GM23338 (cell line): ENCODE results near the gene SLC1A3. TPM values are rescaled to one million over a fixed set of nuclear protein-coding genes. Genes with fewer than 3 reads are reported as not detected.

Experiments used
- ATAC-seq: fragments of 200-7000 bp; cut with Tn5 transposase; 3 replicates; pipeline ENCODE4 v1.9.1; 2020
- DNase-seq: peaks from one replicate; pipeline ENCODE4 v3.0.0-alpha.2; 2015; ENCODE audit warnings: low spot score
- H2AFZ ChIP-seq: fragments of 200-600 bp; sonication (generic); 2 replicates; pipeline ENCODE4 v1.8.0; 2016; ENCODE audit warnings: antibody characterized with exemption, mild to moderate bottlenecking, moderate library complexity
- H3F3A ChIP-seq: fragments of 200-600 bp; sonication (generic); replicated peaks from 2 replicates; pipeline ENCODE4 v1.8.0; 2017; ENCODE audit warnings: antibody characterized with exemption, mixed run types, low read depth
- H3K27ac ChIP-seq: fragments of 200-600 bp; sonication (generic); 2 replicates; pipeline ENCODE4 v1.6.1; 2016; ENCODE audit warnings: low read depth
- H3K27me3 ChIP-seq: fragments of 200-600 bp; sonication (generic); 2 replicates; pipeline ENCODE4 v1.8.0; 2016; ENCODE audit warnings: mild to moderate bottlenecking, mixed run types, moderate library complexity; ENCODE audit not compliant: insufficient read depth
- H3K36me3 ChIP-seq: fragments of 200-600 bp; sonication (generic); 2 replicates; pipeline ENCODE4 v1.8.0; 2016; ENCODE audit warnings: mild to moderate bottlenecking; ENCODE audit not compliant: insufficient read depth
- H3K4me1 ChIP-seq: fragments of 200-600 bp; sonication (generic); 2 replicates; pipeline ENCODE4 v1.8.0; 2016; ENCODE audit warnings: mild to moderate bottlenecking, moderate library complexity; ENCODE audit not compliant: insufficient read depth
- H3K4me2 ChIP-seq: fragments of 200-600 bp; sonication (generic); 2 replicates; pipeline ENCODE4 v1.7.1; 2017; ENCODE audit warnings: mixed run types
- H3K4me3 ChIP-seq: fragments of 200-600 bp; sonication (generic); 2 replicates; pipeline ENCODE4 v1.6.1; 2016; ENCODE audit warnings: mixed run types
- H3K79me2 ChIP-seq: fragments of 200-600 bp; sonication (generic); replicated peaks from 2 replicates; pipeline ENCODE4 v1.8.0; 2017; ENCODE audit warnings: mild to moderate bottlenecking; ENCODE audit not compliant: insufficient read depth
- H3K9me2 ChIP-seq: fragments of 200-600 bp; sonication (generic); 2 replicates; pipeline ENCODE4 v1.8.0; 2017; ENCODE audit not compliant: insufficient read depth
- H4K20me1 ChIP-seq: fragments of 200-600 bp; sonication (generic); replicated peaks from 2 replicates; pipeline ENCODE4 v1.8.0; 2017; ENCODE audit warnings: mild to moderate bottlenecking; ENCODE audit not compliant: insufficient read depth
- H3K27ac Mint-ChIP-seq: 2 replicates; pipeline ENCODE4 v1.8.0; 2020; ENCODE audit warnings: inconsistent platforms, mild to moderate bottlenecking, moderate library complexity, mixed read lengths
- H3K27me3 Mint-ChIP-seq: 3 replicates; pipeline ENCODE4 v1.8.0; 2022; ENCODE audit warnings: low read depth, mild to moderate bottlenecking, moderate library complexity, mixed read lengths, inconsistent platforms; ENCODE audit not compliant: insufficient read depth, poor library complexity
- H3K36me3 Mint-ChIP-seq: 3 replicates; pipeline ENCODE4 v1.8.0; 2021; ENCODE audit warnings: low read depth, mild to moderate bottlenecking, inconsistent platforms, moderate library complexity, mixed read lengths
- H3K4me1 Mint-ChIP-seq: 3 replicates; pipeline ENCODE4 v1.8.0; 2020; ENCODE audit warnings: mild to moderate bottlenecking, inconsistent platforms, mixed read lengths
- H3K4me3 Mint-ChIP-seq: 3 replicates; pipeline ENCODE4 v1.8.0; 2021; ENCODE audit warnings: moderate library complexity, mild to moderate bottlenecking, inconsistent platforms, mixed read lengths
- H3K9me3 Mint-ChIP-seq: 3 replicates; pipeline ENCODE4 v1.8.0; 2020; ENCODE audit warnings: moderate library complexity, mild to moderate bottlenecking, inconsistent platforms, mixed read lengths
- CREB1 ChIP-seq: fragments of 250-450 bp; sonication (Bioruptor Pico); IDR thresholded peaks from 2 replicates; pipeline ENCODE4 v1.5.0; 2020; ENCODE audit warnings: low read depth, mild to moderate bottlenecking, moderate library complexity
- ETS1 ChIP-seq: IDR thresholded peaks from 2 replicates; pipeline ENCODE4 v1.6.1; 2016; ENCODE audit warnings: antibody characterized with exemption
- EZH2 ChIP-seq: fragments of 200-600 bp; sonication (generic); IDR thresholded peaks from one replicate; pipeline ENCODE4 v1.8.0; 2017; ENCODE audit warnings: antibody characterized with exemption, mild to moderate bottlenecking, low read depth; ENCODE audit not compliant: unreplicated experiment
- EZH2phosphoT487 ChIP-seq: fragments of 200-600 bp; sonication (generic); IDR thresholded peaks from one replicate; pipeline ENCODE4 v1.8.1; 2018; ENCODE audit warnings: antibody characterized with exemption; ENCODE audit not compliant: unreplicated experiment
- JUNB ChIP-seq: IDR thresholded peaks from one replicate; pipeline ENCODE4 v1.6.1; 2016; ENCODE audit warnings: antibody characterized with exemption; ENCODE audit not compliant: unreplicated experiment
- NANOG ChIP-seq: IDR thresholded peaks from 2 replicates; pipeline ENCODE4 v1.6.1; 2016; ENCODE audit warnings: antibody characterized with exemption, borderline replicate concordance
- POLR2AphosphoS5 ChIP-seq: IDR thresholded peaks from 2 replicates; pipeline ENCODE4 v1.6.1; 2016; ENCODE audit warnings: antibody characterized with exemption, low read depth
- REST ChIP-seq: IDR thresholded peaks from one replicate; pipeline ENCODE4 v1.6.1; 2018; ENCODE audit warnings: antibody characterized with exemption; ENCODE audit not compliant: unreplicated experiment
- STAT1 ChIP-seq: IDR thresholded peaks from one replicate; pipeline ENCODE4 v1.6.1; 2016; ENCODE audit warnings: antibody characterized with exemption; ENCODE audit not compliant: unreplicated experiment
- ZNF114 ChIP-seq: fragments of 250-450 bp; sonication (Bioruptor Pico); IDR thresholded peaks from 2 replicates; pipeline ENCODE4 v1.5.0; 2020; ENCODE audit warnings: mild to moderate bottlenecking, moderate library complexity
- ZNF331 ChIP-seq: fragments of 250-450 bp; sonication (Bioruptor Pico); IDR thresholded peaks from 2 replicates; pipeline ENCODE4 v1.5.0; 2020; ENCODE audit warnings: low read depth, mild to moderate bottlenecking, moderate library complexity
- ZNF462 ChIP-seq: fragments of 250-450 bp; sonication (Bioruptor Pico); IDR thresholded peaks from 2 replicates; pipeline ENCODE4 v1.5.0; 2020; ENCODE audit warnings: mild to moderate bottlenecking, moderate library complexity
- polyA plus RNA-seq: library from polyadenylated mRNA; unstranded; fragments of >200 nt; fragmentation: Nextera tagmentation; extraction: Ambion mirVana; gene quantifications from 2 replicates; pipeline ENCODE4 v1.2.1, GENCODE V29; 2016
- total RNA-seq: library from RNA; depleted of rRNA; stranded (reverse); fragments of >200 nt; shearing (Covaris generic); gene quantifications from 2 replicates; pipeline ENCODE4 v1.2.3, GENCODE V29; 2014

SLC1A3 gene
- total and polyA plus RNA-seq, 2 experiments from 2014 or later = 29.0 to 40.7 TPM

GRCh38 chr5:36569491-36569890, 36.9 kb upstream of the SLC1A3 start:
- H3K27ac ChIP-seq = no peak overlapping the region
- H3K27me3 ChIP-seq = no peaks in the 10 kb centered on the region
- H4K20me1 ChIP-seq = no peaks in the 10 kb centered on the region
- Mint-ChIP-seq H3K4me3 (no peak overlapping the region), H3K27me3 (no peaks in the 10 kb centered on the region), H3K9me3 (no peaks in the 10 kb centered on the region), H3K36me3 (no peaks in the 10 kb centered on the region), H3K27ac (no peak overlapping the region), H3K4me1 (no peaks in the 10 kb centered on the region)
- H3F3A ChIP-seq = no peaks in the 10 kb centered on the region
- no peaks in the 10 kb centered on the region for H3K4me1 ChIP-seq
- no peaks in the 10 kb centered on the region; the same call in 1 of the 2 replicates for H3K9me2 ChIP-seq
- no peaks in the 10 kb centered on the region for H3K36me3 ChIP-seq
- no peak for DNase-seq
- TF ChIP-seq JUNB (no peak), POLR2AphosphoS5 (no peak), ETS1 (no peak), ZNF331 (CRISPR knock-in tag) (no peak), ZNF462 (CRISPR knock-in tag) (no peak), ZNF114 (CRISPR knock-in tag) (no peak), STAT1 (no peak), REST (no peak), CREB1 (CRISPR knock-in tag) (no peak), NANOG (no peak), EZH2 (no peak), EZH2phosphoT487 (no peak)
- ATAC-seq = no peak
- no peak overlapping the region for H2AFZ ChIP-seq
- no peaks in the 10 kb centered on the region for H3K79me2 ChIP-seq
- H3K4me2 ChIP-seq = no peak overlapping the region
- H3K4me3 ChIP-seq = no peak overlapping the region
